ENCODE data around the gene LPP. TPM values are rescaled to one million over a fixed set of nuclear protein-coding genes. Genes with fewer than 3 reads are reported as not detected.

The LPP gene
- total RNA-seq, 1 donor from 2014 or later, result 560 TPM

GRCh38 chr3:188870431-188870830, 716.5 kb downstream of the LPP start:
- no peak for DNase-seq (ENCODE audit: low spot score)

- no peak for DNase-seq (ENCODE audit: low spot score)
Measured at GRCh38 chr3:188874576-188874975, 720.6 kb downstream of the LPP start.

GRCh38 chr3:188875413-188875812, 721.5 kb downstream of the LPP start:
- no peak for DNase-seq (ENCODE audit: low spot score)

- DNase-seq (ENCODE audit: low spot score), result no peak
Measured at GRCh38 chr3:188876370-188876769, 722.4 kb downstream of the LPP start.

- no peak for DNase-seq (ENCODE audit: low spot score)
Measured at GRCh38 chr3:188877381-188877780, 723.4 kb downstream of the LPP start.

GRCh38 chr3:188878076-188878475, 724.1 kb downstream of the LPP start:
- DNase-seq (ENCODE audit: low spot score), result no peak

- DNase-seq (ENCODE audit: low spot score), result no peak
Measured at GRCh38 chr3:188881954-188882641, 728.1 kb downstream of the LPP start.

GRCh38 chr3:188884299-188885043, 730.5 kb downstream of the LPP start:
- DNase-seq (ENCODE audit: low spot score), result no peak

- no peak for DNase-seq (ENCODE audit: low spot score)
Measured at GRCh38 chr3:188888321-188889053, 734.5 kb downstream of the LPP start.

GRCh38 chr3:188889054-188889491, 735.1 kb downstream of the LPP start:
- DNase-seq (ENCODE audit: low spot score), result no peak

GRCh38 chr3:188890572-188891270, 736.8 kb downstream of the LPP start:
- DNase-seq (ENCODE audit: low spot score), result no peak

GRCh38 chr3:188899881-188900280, 745.9 kb downstream of the LPP start:
- no peak for DNase-seq (ENCODE audit: low spot score)

GRCh38 chr3:188900421-188900951, 746.5 kb downstream of the LPP start:
- no peak for DNase-seq (ENCODE audit: low spot score)

- no peak for DNase-seq (ENCODE audit: low spot score)
Measured at GRCh38 chr3:188901126-188901525, 747.2 kb downstream of the LPP start.

- DNase-seq (ENCODE audit: low spot score), result no peak
Measured at GRCh38 chr3:188901671-188902287, 747.8 kb downstream of the LPP start.

GRCh38 chr3:188904670-188905069, 750.7 kb downstream of the LPP start:
- DNase-seq (ENCODE audit: low spot score), result no peak

GRCh38 chr3:188905547-188905946, 751.6 kb downstream of the LPP start:
- no peak for DNase-seq (ENCODE audit: low spot score)

GRCh38 chr3:188906236-188906635, 752.3 kb downstream of the LPP start:
- DNase-seq (ENCODE audit: low spot score), result no peak

- no peak for DNase-seq (ENCODE audit: low spot score)
Measured at GRCh38 chr3:188908002-188908850, 754.3 kb downstream of the LPP start.

All from ureter (tissue), 1 donor.